ENCODE results near the gene NPEPPS.

NPEPPS gene

GRCh38 chr17:47664624-47664941 is 133.7 kb downstream of the NPEPPS start:
- H3K4me3 Mint-ChIP-seq: no peak overlapping the region
- TF ChIP-seq, protein P1, sequence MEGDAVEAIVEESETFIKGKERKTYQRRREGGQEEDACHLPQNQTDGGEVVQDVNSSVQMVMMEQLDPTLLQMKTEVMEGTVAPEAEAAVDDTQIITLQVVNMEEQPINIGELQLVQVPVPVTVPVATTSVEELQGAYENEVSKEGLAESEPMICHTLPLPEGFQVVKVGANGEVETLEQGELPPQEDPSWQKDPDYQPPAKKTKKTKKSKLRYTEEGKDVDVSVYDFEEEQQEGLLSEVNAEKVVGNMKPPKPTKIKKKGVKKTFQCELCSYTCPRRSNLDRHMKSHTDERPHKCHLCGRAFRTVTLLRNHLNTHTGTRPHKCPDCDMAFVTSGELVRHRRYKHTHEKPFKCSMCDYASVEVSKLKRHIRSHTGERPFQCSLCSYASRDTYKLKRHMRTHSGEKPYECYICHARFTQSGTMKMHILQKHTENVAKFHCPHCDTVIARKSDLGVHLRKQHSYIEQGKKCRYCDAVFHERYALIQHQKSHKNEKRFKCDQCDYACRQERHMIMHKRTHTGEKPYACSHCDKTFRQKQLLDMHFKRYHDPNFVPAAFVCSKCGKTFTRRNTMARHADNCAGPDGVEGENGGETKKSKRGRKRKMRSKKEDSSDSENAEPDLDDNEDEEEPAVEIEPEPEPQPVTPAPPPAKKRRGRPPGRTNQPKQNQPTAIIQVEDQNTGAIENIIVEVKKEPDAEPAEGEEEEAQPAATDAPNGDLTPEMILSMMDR (IDR thresholded peaks at IDR 0.05): peak; percentile 6
- H3K27ac Mint-ChIP-seq: peak overlapping the region; percentile 78
- H3K36me3 Mint-ChIP-seq (ENCODE audit: low read depth): peaks cover 72% of the 10 kb centered on the region
- DNase-seq: no peak
- H3K4me1 Mint-ChIP-seq: peaks cover 6% of the 10 kb centered on the region
- H3K9me3 Mint-ChIP-seq: no peaks in the 10 kb centered on the region
- peaks cover 4% of the 10 kb centered on the region for H3K27me3 Mint-ChIP-seq (ENCODE audit: low read depth, poor library complexity)

GRCh38 chr17:47665655-47666054 is 134.7 kb downstream of the NPEPPS start:
- no peak overlapping the region for H3K27ac Mint-ChIP-seq
- H3K4me1 Mint-ChIP-seq: peaks cover 6% of the 10 kb centered on the region
- DNase-seq: no peak

GRCh38 chr17:47669081-47669480 is 138.2 kb downstream of the NPEPPS start:
- H3K27me3 Mint-ChIP-seq (ENCODE audit: low read depth, poor library complexity): no peaks in the 10 kb centered on the region
- H3K4me3 Mint-ChIP-seq: no peak overlapping the region
- peaks cover 5% of the 10 kb centered on the region for H3K4me1 Mint-ChIP-seq
- H3K36me3 Mint-ChIP-seq (ENCODE audit: low read depth): peaks cover 84% of the 10 kb centered on the region
- no peaks in the 10 kb centered on the region for H3K9me3 Mint-ChIP-seq
- DNase-seq: no peak
- no peak overlapping the region for H3K27ac Mint-ChIP-seq
- TF ChIP-seq, protein P1 (IDR thresholded peaks at IDR 0.05): no peak

More at GRCh38 chr17:47665655-47666054, 134.7 kb downstream of the NPEPPS start:
- peaks cover 74% of the 10 kb centered on the region for H3K36me3 Mint-ChIP-seq (ENCODE audit: low read depth)
- H3K4me3 Mint-ChIP-seq: no peak overlapping the region
- peaks cover 4% of the 10 kb centered on the region for H3K27me3 Mint-ChIP-seq (ENCODE audit: low read depth, poor library complexity)
- TF ChIP-seq, protein P1 (IDR thresholded peaks at IDR 0.05): no peak
- H3K9me3 Mint-ChIP-seq: no peaks in the 10 kb centered on the region

- no peak overlapping the region for H3K4me3 Mint-ChIP-seq
- peaks cover 83% of the 10 kb centered on the region for H3K36me3 Mint-ChIP-seq (ENCODE audit: low read depth)
- peak overlapping the region; percentile 85 for H3K27ac Mint-ChIP-seq
- TF ChIP-seq, protein P1 (IDR thresholded peaks at IDR 0.05): no peak
- H3K4me1 Mint-ChIP-seq: no peaks in the 10 kb centered on the region
- H3K27me3 Mint-ChIP-seq (ENCODE audit: low read depth, poor library complexity): no peaks in the 10 kb centered on the region
- no peaks in the 10 kb centered on the region for H3K9me3 Mint-ChIP-seq
- no peak for DNase-seq
Observed at GRCh38 chr17:47670064-47670463, 139.2 kb downstream of the NPEPPS start.

Data from nephron progenitor cell (in vitro differentiated cells).